HL-60 (cell line): ENCODE measurements around the gene ZNF408.

Source experiments
- DNase-seq, 2 experiments: peaks; one replicate each; pipeline ENCODE4 v3.0.0-alpha.2; 2010 to 2020; ENCODE audit warnings: low read depth in 1 of 2, low spot score in 1 of 2
- H3K27ac ChIP-seq: fragments of 250-450 bp; sonication (Bioruptor Pico); replicated peaks from 2 replicates; pipeline ENCODE4 v1.5.1; 2020; ENCODE audit warnings: mild to moderate bottlenecking, moderate library complexity
- H3K27me3 ChIP-seq: fragments of 250-450 bp; sonication (Bioruptor Pico); 2 replicates; pipeline ENCODE4 v1.5.1; 2021; ENCODE audit warnings: mild to moderate bottlenecking, moderate library complexity; ENCODE audit not compliant: insufficient read depth, poor library complexity, severe bottlenecking
- H3K4me3 ChIP-seq: replicated peaks from 2 replicates; pipeline ENCODE4 v1.5.1; 2011; ENCODE audit warnings: mild to moderate bottlenecking, control low read depth, low read length; ENCODE audit not compliant: insufficient read depth
- GABPA ChIP-seq: IDR thresholded peaks from 2 replicates; pipeline ENCODE4 v1.6.1; 2012; ENCODE audit warnings: low read depth
- POLR2AphosphoS5 ChIP-seq: IDR thresholded peaks from 2 replicates; pipeline ENCODE4 v1.6.1; 2012; ENCODE audit warnings: low read depth
- SPI1 ChIP-seq: IDR thresholded peaks from 2 replicates; pipeline ENCODE4 v1.6.1; 2012; ENCODE audit warnings: low read depth, mild to moderate bottlenecking, borderline replicate concordance
- TF ChIP-seq, protein P1 (sequence below): IDR thresholded peaks from one replicate; pipeline ENCODE4 v1.5.1; 2011; ENCODE audit warnings: low read length, control low read depth, inconsistent platforms; ENCODE audit not compliant: insufficient read depth
- TF ChIP-seq, protein P2 (sequence below): IDR thresholded peaks from 2 replicates; pipeline ENCODE4 v1.6.1; 2012; ENCODE audit warnings: low read depth; ENCODE audit not compliant: insufficient replicate concordance

The ZNF408 gene

GRCh38 chr11:46674463-46675287 is 26.2 kb upstream of the ZNF408 start:
- Histone ChIP-seq H3K4me3 (no peak overlapping the region), H3K27me3 (no peaks in the 10 kb centered on the region), H3K27ac (peak overlapping the region; percentile 88)
- peak in 1 of 2 experiments; percentile 88 for DNase-seq
- TF ChIP-seq, protein P1, sequence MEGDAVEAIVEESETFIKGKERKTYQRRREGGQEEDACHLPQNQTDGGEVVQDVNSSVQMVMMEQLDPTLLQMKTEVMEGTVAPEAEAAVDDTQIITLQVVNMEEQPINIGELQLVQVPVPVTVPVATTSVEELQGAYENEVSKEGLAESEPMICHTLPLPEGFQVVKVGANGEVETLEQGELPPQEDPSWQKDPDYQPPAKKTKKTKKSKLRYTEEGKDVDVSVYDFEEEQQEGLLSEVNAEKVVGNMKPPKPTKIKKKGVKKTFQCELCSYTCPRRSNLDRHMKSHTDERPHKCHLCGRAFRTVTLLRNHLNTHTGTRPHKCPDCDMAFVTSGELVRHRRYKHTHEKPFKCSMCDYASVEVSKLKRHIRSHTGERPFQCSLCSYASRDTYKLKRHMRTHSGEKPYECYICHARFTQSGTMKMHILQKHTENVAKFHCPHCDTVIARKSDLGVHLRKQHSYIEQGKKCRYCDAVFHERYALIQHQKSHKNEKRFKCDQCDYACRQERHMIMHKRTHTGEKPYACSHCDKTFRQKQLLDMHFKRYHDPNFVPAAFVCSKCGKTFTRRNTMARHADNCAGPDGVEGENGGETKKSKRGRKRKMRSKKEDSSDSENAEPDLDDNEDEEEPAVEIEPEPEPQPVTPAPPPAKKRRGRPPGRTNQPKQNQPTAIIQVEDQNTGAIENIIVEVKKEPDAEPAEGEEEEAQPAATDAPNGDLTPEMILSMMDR, result no peak
- no peak for TF ChIP-seq GABPA
- TF ChIP-seq, protein P2, sequence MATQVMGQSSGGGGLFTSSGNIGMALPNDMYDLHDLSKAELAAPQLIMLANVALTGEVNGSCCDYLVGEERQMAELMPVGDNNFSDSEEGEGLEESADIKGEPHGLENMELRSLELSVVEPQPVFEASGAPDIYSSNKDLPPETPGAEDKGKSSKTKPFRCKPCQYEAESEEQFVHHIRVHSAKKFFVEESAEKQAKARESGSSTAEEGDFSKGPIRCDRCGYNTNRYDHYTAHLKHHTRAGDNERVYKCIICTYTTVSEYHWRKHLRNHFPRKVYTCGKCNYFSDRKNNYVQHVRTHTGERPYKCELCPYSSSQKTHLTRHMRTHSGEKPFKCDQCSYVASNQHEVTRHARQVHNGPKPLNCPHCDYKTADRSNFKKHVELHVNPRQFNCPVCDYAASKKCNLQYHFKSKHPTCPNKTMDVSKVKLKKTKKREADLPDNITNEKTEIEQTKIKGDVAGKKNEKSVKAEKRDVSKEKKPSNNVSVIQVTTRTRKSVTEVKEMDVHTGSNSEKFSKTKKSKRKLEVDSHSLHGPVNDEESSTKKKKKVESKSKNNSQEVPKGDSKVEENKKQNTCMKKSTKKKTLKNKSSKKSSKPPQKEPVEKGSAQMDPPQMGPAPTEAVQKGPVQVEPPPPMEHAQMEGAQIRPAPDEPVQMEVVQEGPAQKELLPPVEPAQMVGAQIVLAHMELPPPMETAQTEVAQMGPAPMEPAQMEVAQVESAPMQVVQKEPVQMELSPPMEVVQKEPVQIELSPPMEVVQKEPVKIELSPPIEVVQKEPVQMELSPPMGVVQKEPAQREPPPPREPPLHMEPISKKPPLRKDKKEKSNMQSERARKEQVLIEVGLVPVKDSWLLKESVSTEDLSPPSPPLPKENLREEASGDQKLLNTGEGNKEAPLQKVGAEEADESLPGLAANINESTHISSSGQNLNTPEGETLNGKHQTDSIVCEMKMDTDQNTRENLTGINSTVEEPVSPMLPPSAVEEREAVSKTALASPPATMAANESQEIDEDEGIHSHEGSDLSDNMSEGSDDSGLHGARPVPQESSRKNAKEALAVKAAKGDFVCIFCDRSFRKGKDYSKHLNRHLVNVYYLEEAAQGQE, result no peak

- peak overlapping the region; percentile 88 for H3K27ac ChIP-seq
- no peaks in the 10 kb centered on the region for H3K27me3 ChIP-seq
- TF ChIP-seq POLR2AphosphoS5 (no peak), SPI1 (no peak), GABPA (no peak)
- TF ChIP-seq, protein P2, result no peak
- TF ChIP-seq, protein P1, result no peak
- peak in 1 of 2 experiments; percentile 77 for DNase-seq
- no peak overlapping the region for H3K4me3 ChIP-seq
These were observed 25.5 kb upstream of the ZNF408 start for GRCh38 chr11:46675288-46675851.

GRCh38 chr11:46675949-46676348 is 24.9 kb upstream of the ZNF408 start:
- Histone ChIP-seq H3K27ac (peak overlapping the region; percentile 88), H3K4me3 (no peak overlapping the region), H3K27me3 (no peaks in the 10 kb centered on the region)
- no peak for DNase-seq
- TF ChIP-seq GABPA (no peak), SPI1 (no peak), POLR2AphosphoS5 (no peak)
- TF ChIP-seq, protein P1, result no peak
- TF ChIP-seq, protein P2, result no peak
